ENCODE data around the gene ZNF598. TPM values are rescaled to one million over a fixed set of nuclear protein-coding genes. Genes with fewer than 3 reads are reported as not detected.

ZNF598 gene
- total RNA-seq, 4 donors from 2014 or later: 37.0 to 83.1 (median 49.2) TPM

GRCh38 chr16:2040787-2041522 is 31.3 kb upstream of the ZNF598 start:
- no peaks in the 10 kb centered on the region for H3K27me3 ChIP-seq
- H3K36me3 ChIP-seq: peaks cover 0 to 29% (median 0%) of the 10 kb centered on the region in 3 donors
- no peaks in the 10 kb centered on the region for H3K9me3 ChIP-seq
- peaks cover 0 to 87% (median 54%) of the 10 kb centered on the region in 4 donors for H3K4me1 ChIP-seq
- no peak for DNase-seq (ENCODE audit: low spot score in 2 of 2)
- WGBS, 2 donors: 76 to 81% methylated on average over 12 to 13 of the region's 20 CpGs
- TF ChIP-seq POLR2A (IDR thresholded peaks at IDR 0.05) (no peak), CTCF (IDR thresholded peaks at IDR 0.05) (no peak), EP300 (IDR thresholded peaks at IDR 0.05) (no peak)
- no peak overlapping the region for H3K4me3 ChIP-seq
- H3K27ac ChIP-seq: peak overlapping the region in 3 of 4 donors; percentile 86 to 99 (median 91)

GRCh38 chr16:2040041-2040786 is 30.6 kb upstream of the ZNF598 start:
- Histone ChIP-seq H3K27ac (peak overlapping the region; percentile 67 to 99 (median 88)), H3K4me3 (no peak overlapping the region), H3K27me3 (no peaks in the 10 kb centered on the region), H3K36me3 (peaks cover 0 to 27% (median 0%) of the 10 kb centered on the region in 3 donors), H3K9me3 (no peaks in the 10 kb centered on the region), H3K4me1 (peaks cover 0 to 90% (median 59%) of the 10 kb centered on the region in 4 donors)
- TF ChIP-seq CTCF (IDR thresholded peaks at IDR 0.05) (no peak), POLR2A (IDR thresholded peaks at IDR 0.05) (no peak), EP300 (IDR thresholded peaks at IDR 0.05) (no peak)
- no peak for DNase-seq (ENCODE audit: low spot score in 2 of 2)
- 67 to 78% methylated on average over 11 to 21 of the region's 24 CpGs for WGBS, 2 donors

GRCh38 chr16:2039274-2040031 is 29.8 kb upstream of the ZNF598 start:
- H3K36me3 ChIP-seq: peaks cover 0 to 20% (median 0%) of the 10 kb centered on the region in 3 donors
- no peaks in the 10 kb centered on the region for H3K9me3 ChIP-seq
- peak overlapping the region; percentile 67 to 99 (median 88) for H3K27ac ChIP-seq
- WGBS, 2 donors: 35 to 41% methylated on average over 23 to 28 of the region's 29 CpGs
- TF ChIP-seq CTCF (IDR thresholded peaks at IDR 0.05) (no peak), POLR2A (IDR thresholded peaks at IDR 0.05) (no peak), EP300 (IDR thresholded peaks at IDR 0.05) (no peak)
- peak; percentile 70 to 72 for DNase-seq (ENCODE audit: low spot score in 2 of 2)
- peaks cover 0 to 95% (median 67%) of the 10 kb centered on the region in 4 donors for H3K4me1 ChIP-seq
- H3K27me3 ChIP-seq: no peaks in the 10 kb centered on the region
- no peak overlapping the region for H3K4me3 ChIP-seq

- H3K27me3 ChIP-seq: no peaks in the 10 kb centered on the region
- WGBS, 2 donors: 45 to 53% methylated on average over 17 to 33 of the region's 41 CpGs
- H3K36me3 ChIP-seq: peaks cover 0 to 13% (median 0%) of the 10 kb centered on the region in 3 donors
- TF ChIP-seq POLR2A (IDR thresholded peaks at IDR 0.05) (no peak), EP300 (IDR thresholded peaks at IDR 0.05) (no peak), CTCF (IDR thresholded peaks at IDR 0.05) (no peak)
- H3K9me3 ChIP-seq: no peaks in the 10 kb centered on the region
- H3K4me3 ChIP-seq: peak overlapping the region in 1 of 4 donors; percentile 11
- no peak for DNase-seq (ENCODE audit: low spot score in 2 of 2)
- H3K4me1 ChIP-seq: peaks cover 0 to 92% (median 71%) of the 10 kb centered on the region in 4 donors
- H3K27ac ChIP-seq: peak overlapping the region; percentile 67 to 99 (median 88)
These were observed 29.0 kb upstream of the ZNF598 start for GRCh38 chr16:2038382-2039231.
